Measurements from ENCODE around the gene SOX21. TPM values are rescaled to one million over a fixed set of nuclear protein-coding genes. Genes with fewer than 3 reads are reported as not detected.

The SOX21 gene
- total RNA-seq, 1 donor from 2014 or later: 0.26 TPM

- peaks cover 18% of the 10 kb centered on the region for H3K4me1 ChIP-seq
- intact Hi-C loops (cut with DNase I): no loop called here
Measured at GRCh38 chr13:94707400-94708021, 4.8 kb downstream of the SOX21 start.

DNA sequence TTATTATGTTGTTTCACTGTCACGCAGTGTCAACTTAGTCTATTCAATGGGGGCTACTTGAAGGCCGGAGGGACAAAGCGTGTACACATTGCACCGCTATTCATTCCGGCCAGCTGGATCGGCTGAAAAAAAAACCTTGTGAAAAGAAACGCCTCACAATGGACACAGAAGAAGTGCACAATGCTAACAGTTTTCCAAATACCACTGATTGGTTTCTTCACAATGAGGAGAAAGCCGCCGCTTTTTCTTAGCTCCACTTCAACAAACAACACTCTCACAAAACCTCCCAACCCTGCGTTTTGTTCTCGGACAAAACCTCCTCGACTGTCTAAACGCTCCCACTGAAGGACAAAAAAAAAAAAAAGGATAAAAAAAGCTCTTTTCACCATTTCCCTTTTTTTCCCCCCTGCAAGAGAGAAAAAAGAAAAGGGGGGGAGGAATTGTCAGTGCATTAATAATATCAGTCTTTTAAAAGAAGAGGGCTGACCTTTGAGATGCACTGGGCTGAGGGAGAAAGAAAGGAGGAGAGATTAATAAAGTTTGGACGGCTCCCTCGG, 5.4 kb downstream of the SOX21 start:
- H3K4me3 ChIP-seq: no peak overlapping the region
- intact Hi-C loops (cut with DNase I): no loop called here

More at GRCh38 chr13:94707400-94708021, 4.8 kb downstream of the SOX21 start:
- Histone ChIP-seq H3K9me3 (no peaks in the 10 kb centered on the region), H3K4me3 (no peak overlapping the region), H3K36me3 (no peaks in the 10 kb centered on the region), H3K27ac (no peak overlapping the region), H3K27me3 (peaks cover 96% of the 10 kb centered on the region)
- TF ChIP-seq, protein P1, sequence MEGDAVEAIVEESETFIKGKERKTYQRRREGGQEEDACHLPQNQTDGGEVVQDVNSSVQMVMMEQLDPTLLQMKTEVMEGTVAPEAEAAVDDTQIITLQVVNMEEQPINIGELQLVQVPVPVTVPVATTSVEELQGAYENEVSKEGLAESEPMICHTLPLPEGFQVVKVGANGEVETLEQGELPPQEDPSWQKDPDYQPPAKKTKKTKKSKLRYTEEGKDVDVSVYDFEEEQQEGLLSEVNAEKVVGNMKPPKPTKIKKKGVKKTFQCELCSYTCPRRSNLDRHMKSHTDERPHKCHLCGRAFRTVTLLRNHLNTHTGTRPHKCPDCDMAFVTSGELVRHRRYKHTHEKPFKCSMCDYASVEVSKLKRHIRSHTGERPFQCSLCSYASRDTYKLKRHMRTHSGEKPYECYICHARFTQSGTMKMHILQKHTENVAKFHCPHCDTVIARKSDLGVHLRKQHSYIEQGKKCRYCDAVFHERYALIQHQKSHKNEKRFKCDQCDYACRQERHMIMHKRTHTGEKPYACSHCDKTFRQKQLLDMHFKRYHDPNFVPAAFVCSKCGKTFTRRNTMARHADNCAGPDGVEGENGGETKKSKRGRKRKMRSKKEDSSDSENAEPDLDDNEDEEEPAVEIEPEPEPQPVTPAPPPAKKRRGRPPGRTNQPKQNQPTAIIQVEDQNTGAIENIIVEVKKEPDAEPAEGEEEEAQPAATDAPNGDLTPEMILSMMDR (IDR thresholded peaks at IDR 0.05): no peak
- DNase-seq: no peak
- ATAC-seq: no peak

GRCh38 chr13:94706101-94706842, 6.1 kb downstream of the SOX21 start:
- no peak overlapping the region for H3K27ac ChIP-seq
- intact Hi-C loops (cut with DNase I): no loop called here
- TF ChIP-seq, protein P1 (IDR thresholded peaks at IDR 0.05): no peak
- H3K9me3 ChIP-seq: no peaks in the 10 kb centered on the region
- ATAC-seq: no peak
- no peak overlapping the region for H3K4me3 ChIP-seq
- no peak for DNase-seq
- peaks cover 99% of the 10 kb centered on the region for H3K27me3 ChIP-seq
- peaks cover 13% of the 10 kb centered on the region for H3K4me1 ChIP-seq
- H3K36me3 ChIP-seq: no peaks in the 10 kb centered on the region

More for the DNA sequence above, 5.4 kb downstream of the SOX21 start:
- Histone ChIP-seq H3K36me3 (no peaks in the 10 kb centered on the region), H3K9me3 (no peaks in the 10 kb centered on the region), H3K4me1 (peaks cover 13% of the 10 kb centered on the region), H3K27me3 (peaks cover 96% of the 10 kb centered on the region), H3K27ac (no peak overlapping the region)
- no peak for DNase-seq
- ATAC-seq: no peak
- TF ChIP-seq, protein P1 (IDR thresholded peaks at IDR 0.05): no peak

DNA sequence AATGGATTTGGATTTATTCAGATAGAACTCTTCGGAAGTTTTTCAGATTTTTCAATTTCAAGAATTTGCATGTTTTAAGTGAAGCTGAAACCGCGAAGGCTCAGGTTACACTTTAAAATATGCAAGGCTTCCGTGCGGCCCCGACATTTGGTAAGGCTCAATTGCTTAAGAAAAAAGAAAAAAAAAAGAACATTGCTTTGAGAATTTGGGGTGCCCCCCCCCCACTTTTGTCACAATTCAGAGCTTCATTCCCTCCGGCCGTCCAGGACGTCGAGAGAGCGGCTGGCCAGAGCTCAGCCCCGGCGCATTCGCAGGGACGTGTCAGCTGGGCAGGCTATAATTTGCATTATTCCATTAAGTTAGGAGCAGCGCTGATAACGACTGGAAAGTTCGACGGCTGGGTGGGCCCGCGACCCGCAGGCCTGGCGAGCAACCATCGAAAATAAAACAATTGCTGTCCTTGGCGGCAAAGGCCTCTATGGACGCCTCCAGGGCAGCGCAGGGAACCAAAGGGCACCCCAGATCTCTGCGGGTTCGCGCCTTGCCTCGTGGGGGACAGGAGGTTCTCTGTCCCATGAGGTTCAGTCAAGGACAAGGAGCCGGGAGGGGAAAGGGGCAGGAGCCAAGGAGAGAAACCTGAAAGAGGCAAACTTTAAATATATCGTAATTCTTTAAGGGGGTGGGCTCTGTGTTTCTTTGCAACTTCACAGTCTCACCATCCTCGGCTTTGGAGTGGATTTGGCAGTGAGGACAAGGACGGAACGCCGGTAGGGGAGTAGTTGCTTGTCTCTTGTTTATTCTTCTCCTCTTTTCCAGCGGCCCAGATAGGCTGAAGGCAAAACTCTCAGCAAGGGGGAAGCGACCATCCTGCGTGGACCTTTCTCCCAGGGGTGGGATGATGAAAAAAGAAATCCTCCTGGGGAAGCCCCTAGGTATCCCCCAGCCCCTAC, 7.0 kb downstream of the SOX21 start:
- Histone ChIP-seq H3K4me3 (no peak overlapping the region), H3K27ac (no peak overlapping the region), H3K36me3 (no peaks in the 10 kb centered on the region), H3K4me1 (peaks cover 7% of the 10 kb centered on the region), H3K9me3 (no peaks in the 10 kb centered on the region), H3K27me3 (peaks cover 99% of the 10 kb centered on the region)
- ATAC-seq (no peak), DNase-seq (no peak)
- TF ChIP-seq, protein P1 (IDR thresholded peaks at IDR 0.05): no peak
- intact Hi-C loops (cut with DNase I): no loop called here

DNA sequence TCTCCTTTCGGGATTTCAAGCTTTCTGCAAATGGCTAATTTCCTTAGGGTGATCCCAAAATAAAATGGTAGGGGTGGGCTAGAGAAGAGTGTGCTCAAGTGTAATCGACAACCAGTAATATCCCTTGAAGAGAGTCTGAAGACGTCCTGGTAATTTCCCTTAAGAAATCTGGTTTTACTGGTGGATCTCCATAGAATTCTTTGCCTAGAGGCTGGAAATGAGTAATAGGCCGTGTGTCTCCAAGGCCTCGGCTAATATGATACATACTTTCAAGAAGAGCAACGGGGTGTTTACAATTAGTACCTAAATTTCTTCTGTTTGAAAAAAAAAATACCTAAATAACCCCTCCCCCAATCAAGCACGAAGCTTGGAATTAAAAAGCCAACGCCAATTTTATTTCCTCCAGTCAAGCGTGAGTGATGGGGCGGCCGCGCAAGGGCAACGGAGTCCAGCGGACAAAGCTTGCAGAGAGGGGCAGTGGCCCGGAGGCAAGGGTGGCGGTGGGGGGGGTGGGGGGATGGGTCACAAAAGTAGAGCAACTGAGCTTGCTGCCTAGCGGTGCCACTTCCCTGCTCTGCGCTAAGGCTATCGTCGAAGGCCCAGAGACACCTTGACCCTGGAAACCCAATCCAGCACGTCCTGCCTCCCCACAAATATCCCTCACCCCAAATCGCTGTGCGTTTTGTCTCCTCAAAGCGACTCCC, 7.8 kb downstream of the SOX21 start:
- Histone ChIP-seq H3K4me1 (peaks cover 7% of the 10 kb centered on the region), H3K27me3 (peaks cover 99% of the 10 kb centered on the region), H3K36me3 (no peaks in the 10 kb centered on the region), H3K27ac (no peak overlapping the region), H3K9me3 (no peaks in the 10 kb centered on the region), H3K4me3 (no peak overlapping the region)
- TF ChIP-seq, protein P1 (IDR thresholded peaks at IDR 0.05): no peak
- DNase-seq (no peak), ATAC-seq (no peak)
- intact Hi-C loops (cut with DNase I): no loop called here
